ENCODE data around the gene PCGF2. TPM values are rescaled to one million over a fixed set of nuclear protein-coding genes. Genes with fewer than 3 reads are reported as not detected.
"Not testable (repeated sequence)": the region's sequence is repeated elsewhere in the genome, so short reads cannot be mapped to it uniquely, and the experiment has no call there.

PCGF2 gene
- total RNA-seq, 4 donors from 2014 or later = 3.2 to 17.0 (median 6.1) TPM

DNA sequence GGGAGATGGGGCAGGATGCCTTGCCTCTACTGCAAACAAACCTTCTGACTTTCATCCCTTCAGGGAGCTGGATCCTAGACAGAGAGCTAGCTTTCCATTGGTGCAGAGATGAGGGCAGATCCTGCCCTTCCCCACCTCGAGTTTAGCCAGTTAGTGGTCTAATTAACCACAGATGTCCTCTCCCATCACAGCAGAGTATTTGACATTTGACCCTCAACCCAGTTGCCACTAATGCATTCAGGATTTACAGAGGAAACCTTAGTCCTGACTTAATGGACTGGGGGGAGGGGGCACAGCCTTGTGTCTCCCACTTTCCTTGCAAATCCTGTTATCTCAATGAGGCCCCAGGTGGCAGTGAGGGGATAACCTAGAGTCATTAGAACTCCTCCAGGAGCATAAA, 41.0 kb upstream of the PCGF2 start:
- TF ChIP-seq, protein P1, sequence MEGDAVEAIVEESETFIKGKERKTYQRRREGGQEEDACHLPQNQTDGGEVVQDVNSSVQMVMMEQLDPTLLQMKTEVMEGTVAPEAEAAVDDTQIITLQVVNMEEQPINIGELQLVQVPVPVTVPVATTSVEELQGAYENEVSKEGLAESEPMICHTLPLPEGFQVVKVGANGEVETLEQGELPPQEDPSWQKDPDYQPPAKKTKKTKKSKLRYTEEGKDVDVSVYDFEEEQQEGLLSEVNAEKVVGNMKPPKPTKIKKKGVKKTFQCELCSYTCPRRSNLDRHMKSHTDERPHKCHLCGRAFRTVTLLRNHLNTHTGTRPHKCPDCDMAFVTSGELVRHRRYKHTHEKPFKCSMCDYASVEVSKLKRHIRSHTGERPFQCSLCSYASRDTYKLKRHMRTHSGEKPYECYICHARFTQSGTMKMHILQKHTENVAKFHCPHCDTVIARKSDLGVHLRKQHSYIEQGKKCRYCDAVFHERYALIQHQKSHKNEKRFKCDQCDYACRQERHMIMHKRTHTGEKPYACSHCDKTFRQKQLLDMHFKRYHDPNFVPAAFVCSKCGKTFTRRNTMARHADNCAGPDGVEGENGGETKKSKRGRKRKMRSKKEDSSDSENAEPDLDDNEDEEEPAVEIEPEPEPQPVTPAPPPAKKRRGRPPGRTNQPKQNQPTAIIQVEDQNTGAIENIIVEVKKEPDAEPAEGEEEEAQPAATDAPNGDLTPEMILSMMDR (IDR thresholded peaks at IDR 0.05) = no peak
- DNase-seq (ENCODE audit: low spot score) (no peak), ATAC-seq (ENCODE audit: low FRiP score) (no peak)

DNA sequence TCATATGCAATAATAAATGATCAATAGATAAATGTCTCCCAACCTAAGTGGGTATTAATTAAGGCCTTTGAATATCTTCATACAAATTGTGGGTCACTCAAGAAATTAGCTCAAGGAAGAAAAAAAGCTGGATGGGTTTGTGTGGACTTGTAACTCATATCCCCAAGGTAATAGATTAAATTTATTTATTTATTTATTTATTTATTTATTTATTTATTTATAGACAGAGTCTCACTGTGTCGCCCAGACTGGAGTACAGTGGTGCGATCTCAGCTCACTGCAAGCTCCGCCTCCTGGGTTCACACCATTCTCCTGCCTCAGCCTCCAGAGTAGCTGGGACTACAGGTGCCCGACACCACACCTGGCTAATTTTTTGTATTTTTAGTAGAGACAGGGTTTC, 39.9 kb upstream of the PCGF2 start:
- not testable (repeated sequence) for ATAC-seq (ENCODE audit: low FRiP score); DNase-seq (ENCODE audit: low spot score)

DNA sequence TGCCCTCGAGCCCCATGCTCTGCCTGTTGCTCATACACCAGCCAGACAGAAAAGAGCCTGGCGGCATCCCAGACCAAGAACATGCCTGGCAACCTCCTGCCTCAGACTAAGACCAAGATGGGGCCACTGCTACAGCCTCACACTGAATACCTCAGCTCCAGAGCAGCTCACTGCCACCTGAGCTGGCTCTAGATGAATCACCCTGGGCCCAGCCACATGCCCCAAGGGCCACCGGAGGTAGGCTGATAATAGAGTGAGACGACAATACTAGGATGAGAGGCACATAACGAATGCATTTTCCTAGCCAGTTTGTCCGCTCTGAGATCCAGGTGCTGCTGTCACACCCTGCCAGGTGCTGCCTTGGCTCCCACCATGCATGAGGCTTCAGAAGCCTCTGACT, 38.2 kb upstream of the PCGF2 start:
- no peak for ATAC-seq (ENCODE audit: low FRiP score)
- TF ChIP-seq, protein P1 (IDR thresholded peaks at IDR 0.05) = no peak
- no peak for DNase-seq (ENCODE audit: low spot score)

DNA sequence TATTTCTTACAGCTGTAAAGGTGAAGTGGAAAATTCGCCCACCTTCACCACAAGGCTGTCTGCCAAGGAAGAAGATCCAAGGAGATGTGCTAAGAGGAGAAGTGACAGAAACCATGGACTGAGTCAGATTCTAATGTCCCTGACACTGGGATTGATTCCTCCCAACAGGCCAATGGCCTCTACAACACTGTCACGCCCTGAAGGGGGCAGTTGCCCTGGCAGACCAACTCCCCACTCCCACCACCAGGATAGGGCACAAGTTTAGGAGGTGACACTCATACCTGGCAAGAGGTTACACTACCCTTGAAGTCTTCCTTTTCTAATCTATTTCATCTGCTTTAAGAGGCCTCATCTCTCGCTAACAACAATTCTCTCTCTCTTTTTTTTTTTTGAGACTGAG, 35.1 kb upstream of the PCGF2 start:
- TF ChIP-seq, protein P1 (IDR thresholded peaks at IDR 0.05) = no peak
- ATAC-seq (ENCODE audit: low FRiP score) = no peak
- DNase-seq (ENCODE audit: low spot score) = no peak

DNA sequence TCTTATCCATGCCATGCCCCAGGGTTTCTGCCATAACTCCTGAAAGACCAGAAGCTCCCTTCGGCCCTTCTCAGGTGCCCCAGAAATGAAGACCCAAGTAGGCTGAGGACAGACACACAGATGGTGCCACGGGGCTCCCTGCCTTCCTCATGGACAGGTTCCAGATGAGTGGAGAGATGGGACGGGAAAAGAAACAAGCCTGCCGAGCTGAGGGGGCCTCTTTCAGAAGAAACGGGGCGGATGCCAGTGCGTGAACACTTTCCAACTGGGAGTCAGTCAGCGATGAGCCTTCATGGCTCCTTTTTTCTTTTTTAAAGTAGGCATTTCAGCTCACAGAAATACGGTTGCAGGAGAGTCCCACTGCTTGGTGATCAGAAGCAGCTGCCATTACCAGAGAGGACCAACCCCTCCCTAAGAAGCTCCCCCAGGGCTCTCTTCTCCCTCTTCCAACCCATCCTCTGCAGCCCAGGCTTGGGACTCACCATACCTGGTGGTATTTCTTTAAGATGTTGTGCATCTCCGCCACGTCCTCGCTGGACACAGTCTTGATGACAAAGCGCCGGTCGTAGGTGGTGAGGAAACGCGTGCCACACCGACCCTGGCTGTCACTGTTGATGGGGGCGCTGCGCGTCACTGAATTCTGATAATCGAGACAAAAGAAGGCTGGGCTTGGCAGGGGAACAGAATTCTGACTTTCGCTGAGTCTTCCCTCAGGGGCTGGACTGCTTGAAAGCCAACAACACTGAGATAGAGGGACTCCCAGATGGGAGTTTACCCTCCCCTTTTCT, 32.0 kb upstream of the PCGF2 start:
- TF ChIP-seq, protein P1 (IDR thresholded peaks at IDR 0.05) = no peak
- ATAC-seq (ENCODE audit: low FRiP score) (no peak), DNase-seq (ENCODE audit: low spot score) (no peak)

DNA sequence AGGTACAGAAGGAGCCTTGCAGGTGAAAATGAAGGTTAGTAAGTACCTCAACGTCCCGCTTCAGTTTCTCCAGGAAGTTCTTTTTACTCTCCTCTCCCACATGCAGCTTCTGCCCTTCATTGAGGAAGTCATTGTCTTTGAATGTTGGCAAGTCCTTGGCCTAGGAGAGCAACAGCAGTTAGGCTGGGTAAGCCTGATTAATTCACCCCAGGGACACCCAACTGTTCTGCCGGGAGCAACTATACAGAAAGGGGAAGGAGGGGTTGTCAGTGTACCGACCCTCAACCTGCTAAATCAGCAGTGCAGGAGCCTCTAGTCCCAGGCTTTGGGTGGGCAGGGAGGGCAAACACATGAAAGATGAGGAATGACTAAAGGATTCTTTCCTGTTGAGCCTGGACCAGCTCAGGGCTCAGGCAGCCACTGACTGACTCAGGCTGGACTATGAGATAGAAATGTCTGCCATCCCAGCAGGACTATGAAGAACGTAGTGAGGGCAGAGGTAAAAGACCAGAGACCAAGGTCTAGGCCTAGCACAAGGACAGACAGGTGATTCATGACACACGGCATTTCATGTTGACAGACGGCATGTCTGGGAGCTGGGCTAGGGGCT, 29.6 kb upstream of the PCGF2 start:
- ATAC-seq (ENCODE audit: low FRiP score) = no peak
- TF ChIP-seq, protein P1 (IDR thresholded peaks at IDR 0.05) = no peak
- no peak for DNase-seq (ENCODE audit: low spot score)

DNA sequence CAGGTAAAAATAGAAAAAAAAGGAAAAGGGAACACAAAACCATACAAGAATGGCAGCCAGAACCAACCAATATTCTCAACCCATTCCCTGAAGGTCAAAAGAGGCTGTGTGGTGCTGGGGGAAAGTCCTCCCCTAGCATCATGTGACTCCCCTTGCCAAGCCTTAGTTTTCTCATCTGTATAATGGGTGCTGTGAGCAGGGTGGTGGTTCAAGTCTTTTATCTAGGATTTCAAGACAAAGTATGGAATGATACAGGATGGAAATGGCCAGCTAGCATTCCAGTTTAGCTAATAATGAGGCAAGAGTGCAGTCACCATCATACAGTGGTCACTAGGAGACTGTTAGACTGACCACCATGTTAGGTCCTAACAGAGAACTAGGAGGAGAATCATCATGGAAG, 25.1 kb upstream of the PCGF2 start:
- DNase-seq (ENCODE audit: low spot score) (no peak), ATAC-seq (ENCODE audit: low FRiP score) (no peak)
- TF ChIP-seq, protein P1 (IDR thresholded peaks at IDR 0.05) = no peak

Measured in omental fat pad (tissue), 4 donors.